HG02852 (cell line): ENCODE results near the gene CST6.
"Not testable (repeated sequence)": the region's sequence is repeated elsewhere in the genome, so short reads cannot be mapped to it uniquely, and the experiment has no call there.

ENCODE experiments used
- ATAC-seq: cut with Tn5 transposase; IDR thresholded peaks from one replicate; pipeline ENCODE4 v1.9.1; 2021; ENCODE audit warnings: mild to moderate bottlenecking, moderate library complexity; ENCODE audit not compliant: unreplicated experiment

The CST6 gene

GRCh38 chr11:65982824-65983588, 28.8 kb upstream of the CST6 start:
- no peak for ATAC-seq

GRCh38 chr11:65983589-65983987, 28.2 kb upstream of the CST6 start:
- ATAC-seq, result no peak

DNA sequence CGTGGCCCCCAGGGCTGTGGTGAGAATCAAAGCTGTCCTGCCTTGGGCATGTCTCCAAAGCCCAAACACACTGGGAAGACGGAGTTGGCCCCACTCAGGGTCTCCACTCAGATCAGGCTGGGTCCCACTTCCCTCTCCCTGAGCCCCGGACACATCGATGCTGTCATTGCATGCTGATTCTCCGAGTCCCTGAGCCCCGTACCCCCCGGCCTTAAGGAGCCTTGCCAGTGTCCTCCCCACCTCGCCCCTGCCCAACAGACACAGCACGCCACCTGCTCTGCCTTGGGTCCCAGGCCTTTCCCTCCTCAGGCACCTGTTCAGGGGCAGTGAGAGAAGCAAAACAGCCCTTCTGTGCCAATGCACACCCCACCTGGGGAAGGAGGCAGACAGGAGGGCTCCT, 24.5 kb upstream of the CST6 start:
- ATAC-seq, result no peak

GRCh38 chr11:65988791-65989592, 22.8 kb upstream of the CST6 start:
- peak; percentile 81 for ATAC-seq

DNA sequence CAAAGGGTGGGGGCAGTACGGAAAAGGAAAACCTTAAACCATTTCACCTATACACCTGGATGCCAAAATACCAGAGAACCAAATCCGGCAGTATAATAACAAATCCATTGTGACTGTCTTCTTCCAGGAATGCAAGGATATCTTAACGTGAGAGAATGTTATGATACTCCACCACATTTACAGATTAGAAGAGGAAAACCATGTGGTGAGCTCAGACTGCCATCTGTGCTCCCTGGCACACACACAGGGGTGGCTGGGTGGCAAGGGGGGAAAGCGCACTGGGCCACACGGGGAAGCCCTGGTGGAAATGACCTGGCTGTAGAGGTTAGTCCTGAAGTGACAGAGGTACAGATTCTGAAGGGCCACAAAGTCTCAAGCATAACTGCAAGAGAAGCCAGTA, 19.8 kb upstream of the CST6 start:
- ATAC-seq, result no peak

DNA sequence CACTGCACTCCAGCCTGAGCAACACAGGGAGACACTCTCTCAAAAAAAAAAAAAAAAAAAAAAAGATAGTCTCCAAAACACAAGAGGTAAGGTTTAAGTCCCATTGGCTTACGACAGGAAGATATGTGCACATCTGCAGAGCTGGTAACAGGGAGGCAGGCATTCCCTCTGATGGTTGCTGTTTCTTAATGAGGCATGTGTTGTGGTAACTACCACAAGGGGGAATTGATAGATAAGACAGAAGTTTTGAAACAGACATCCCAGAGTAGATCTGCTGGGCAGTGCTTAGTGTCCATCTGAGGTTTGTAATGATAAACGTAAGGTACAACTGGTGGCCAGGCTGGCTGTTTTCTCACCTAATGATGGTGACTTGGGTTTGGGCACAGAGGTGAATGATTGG, 14.5 kb upstream of the CST6 start:
- no peak for ATAC-seq

DNA sequence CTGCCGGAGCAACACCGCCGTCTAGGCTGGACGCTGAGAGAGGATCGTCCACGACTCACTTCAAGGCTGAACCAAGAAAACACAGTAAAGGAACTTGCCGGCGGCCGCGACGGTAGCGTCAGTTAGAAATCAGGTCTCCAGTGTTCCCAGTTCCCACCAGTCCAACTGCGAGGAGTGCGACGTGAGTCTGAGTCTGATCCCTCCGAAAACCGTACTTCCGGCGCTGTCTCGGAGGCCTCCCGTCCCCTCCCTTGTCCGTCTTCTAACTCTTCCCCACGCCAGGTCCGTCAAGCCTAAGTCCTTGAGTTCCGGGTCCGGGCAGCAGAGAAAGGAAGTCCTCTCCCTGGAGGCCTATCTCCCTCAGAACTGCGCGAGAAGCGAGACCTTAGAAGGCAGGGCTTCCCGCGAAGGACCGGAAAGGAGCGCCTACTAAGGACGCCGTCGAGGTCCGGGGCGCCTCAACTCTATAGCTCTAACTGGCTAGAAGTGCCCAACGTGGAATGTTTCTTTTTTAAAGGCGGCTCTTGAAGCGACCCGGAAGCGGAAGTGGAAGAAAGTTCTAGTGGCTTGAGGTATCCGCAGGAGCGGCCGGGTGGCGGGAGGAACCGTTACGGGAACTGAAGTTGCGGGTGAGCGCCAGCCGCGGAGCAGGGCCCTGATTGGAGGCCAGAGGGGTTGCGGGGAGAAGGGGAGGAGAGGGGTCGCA, 9.7 kb upstream of the CST6 start, which contains the start of the genes BANF1 and EIF1AD:
BANF1 (plus strand) TSS at position 562 of the 706 bp plus-strand sequence. CDS start 748 bp downstream, outside the sequence.
EIF1AD (minus strand) TSS at position 216 of the 706 bp plus-strand sequence. CDS start 1,768 bp downstream, outside the sequence.
- peak; percentile 77 for ATAC-seq

DNA sequence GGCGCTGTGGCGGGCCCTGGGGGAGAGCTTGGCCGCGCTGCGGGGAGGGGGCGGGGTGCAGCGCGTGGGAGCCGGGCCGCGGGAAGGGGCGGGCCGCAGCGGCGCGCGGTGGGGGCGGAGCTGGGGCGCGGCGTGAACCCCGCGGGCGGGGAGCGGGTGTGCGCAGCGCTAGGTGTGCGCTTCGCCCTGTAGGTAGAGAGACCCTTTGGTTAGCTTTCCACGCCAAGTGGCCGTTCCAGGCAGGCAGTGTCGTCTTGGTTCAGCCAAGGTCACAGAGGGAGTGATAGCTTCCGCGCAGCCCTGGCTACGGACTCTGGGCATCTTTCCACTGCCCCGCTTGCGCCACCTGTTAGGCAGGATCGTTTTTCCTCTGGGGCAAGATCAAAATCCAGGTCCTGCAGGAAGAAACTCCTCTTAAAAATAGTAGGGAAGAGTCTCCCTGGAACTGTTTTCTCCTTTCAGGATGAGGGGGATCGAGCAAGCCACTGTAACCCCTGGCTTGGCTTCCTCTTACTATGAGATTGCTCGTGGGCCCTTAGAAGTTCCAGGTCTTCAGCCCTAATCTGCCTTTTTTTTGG, 9.1 kb upstream of the CST6 start:
- peak; percentile 40 for ATAC-seq

DNA sequence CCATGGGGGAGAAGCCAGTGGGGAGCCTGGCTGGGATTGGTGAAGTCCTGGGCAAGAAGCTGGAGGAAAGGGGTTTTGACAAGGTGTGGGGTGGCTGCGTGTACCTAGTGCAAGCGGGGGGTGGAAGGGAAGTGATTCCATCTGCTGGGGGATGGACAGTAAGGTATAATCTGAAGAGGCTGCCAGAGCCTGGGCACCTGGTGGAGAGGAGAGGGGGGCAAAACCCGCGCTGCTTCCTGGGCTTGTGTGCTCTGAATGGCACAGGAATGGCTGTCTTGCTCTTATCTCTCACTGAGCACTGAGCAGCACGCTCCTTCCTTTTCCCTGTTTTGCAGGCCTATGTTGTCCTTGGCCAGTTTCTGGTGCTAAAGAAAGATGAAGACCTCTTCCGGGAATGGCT, 8.5 kb upstream of the CST6 start:
- ATAC-seq, result no peak

GRCh38 chr11:66004186-66004585, 7.6 kb upstream of the CST6 start:
- no peak for ATAC-seq

DNA sequence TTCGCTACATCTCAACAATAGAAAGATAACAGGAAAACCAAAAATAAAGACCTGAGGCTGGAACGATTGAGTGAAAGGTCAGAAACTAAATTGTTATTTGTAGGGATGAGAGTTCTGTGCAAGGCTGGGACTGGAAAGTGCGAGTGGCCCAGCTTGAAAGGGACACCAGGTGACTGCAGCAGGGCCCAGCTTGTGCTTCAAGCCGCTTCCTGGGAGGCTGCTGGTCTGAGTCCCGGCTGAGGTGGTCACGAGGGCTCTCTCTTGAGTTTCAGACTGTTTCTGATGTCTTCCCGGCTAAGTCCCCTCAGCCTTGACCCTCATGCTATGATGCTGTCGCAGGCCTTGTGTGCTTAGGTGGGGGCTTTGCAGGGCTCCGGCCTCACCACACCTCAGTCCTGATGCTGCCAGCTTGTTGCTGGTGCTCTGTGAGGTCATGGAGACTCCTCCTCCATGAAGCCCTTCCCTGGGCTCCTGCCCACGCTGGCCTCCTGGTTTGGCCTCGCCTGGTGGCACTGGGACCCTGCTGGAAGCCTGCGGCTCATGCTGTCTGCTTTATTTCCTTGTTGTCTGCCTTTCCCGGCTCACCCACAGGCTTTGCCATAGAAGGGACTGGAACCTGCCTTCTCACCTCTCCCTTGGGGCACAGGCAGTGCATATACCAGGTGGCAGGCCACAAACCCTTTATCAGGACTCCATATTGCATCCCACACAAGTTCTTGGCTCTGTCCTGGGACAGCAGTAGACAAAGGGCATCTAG, 5.5 kb upstream of the CST6 start:
- no peak for ATAC-seq

DNA sequence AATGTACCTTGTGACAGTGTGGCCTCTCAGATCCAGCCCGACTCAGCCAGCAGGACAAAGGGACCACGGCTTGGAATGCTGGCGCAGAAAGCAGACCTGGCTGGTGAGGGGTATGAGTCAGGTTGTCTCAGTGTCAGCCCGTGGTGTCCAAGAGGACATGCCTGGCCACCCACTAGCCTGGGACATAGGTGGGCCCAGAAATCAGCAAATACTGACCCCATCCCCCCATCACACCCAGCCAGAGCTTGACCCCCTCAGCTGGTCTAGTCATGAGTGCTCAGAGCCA, 5.0 kb upstream of the CST6 start:
- no peak for ATAC-seq

GRCh38 chr11:66007201-66007634, 4.6 kb upstream of the CST6 start:
- no peak for ATAC-seq

GRCh38 chr11:66008095-66008467, 3.7 kb upstream of the CST6 start:
- ATAC-seq, result no peak

DNA sequence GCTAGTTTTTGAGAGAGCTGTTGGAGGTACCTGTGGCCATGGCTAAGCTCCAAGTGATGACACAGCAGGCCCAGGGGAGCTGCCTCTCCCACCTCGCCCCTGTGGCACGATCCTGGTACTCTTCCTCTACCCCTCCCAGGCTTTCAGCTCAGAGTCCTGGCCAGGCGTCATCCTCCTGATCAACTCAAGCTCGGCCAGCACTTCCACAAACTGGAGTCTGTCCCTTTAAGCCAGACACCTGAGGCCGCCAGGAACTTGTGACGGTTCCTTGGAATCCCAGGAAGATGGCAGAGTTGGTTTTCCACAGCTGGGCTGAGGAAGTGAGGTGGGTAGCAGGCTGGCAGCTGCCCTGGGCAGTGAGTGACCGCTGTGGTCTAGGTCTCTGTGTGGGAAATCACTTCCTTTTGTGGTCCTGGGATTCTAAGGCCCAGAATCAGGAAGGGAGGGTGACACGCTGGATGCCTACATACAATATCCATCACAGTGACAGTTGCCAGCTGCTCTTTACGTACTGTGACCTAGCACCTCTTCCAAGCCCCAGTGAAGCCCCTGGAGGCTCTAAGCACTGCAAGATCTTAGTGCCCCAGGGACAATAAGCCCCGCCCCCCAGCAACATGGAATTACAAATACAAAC, 3.2 kb upstream of the CST6 start:
- no peak for ATAC-seq

DNA sequence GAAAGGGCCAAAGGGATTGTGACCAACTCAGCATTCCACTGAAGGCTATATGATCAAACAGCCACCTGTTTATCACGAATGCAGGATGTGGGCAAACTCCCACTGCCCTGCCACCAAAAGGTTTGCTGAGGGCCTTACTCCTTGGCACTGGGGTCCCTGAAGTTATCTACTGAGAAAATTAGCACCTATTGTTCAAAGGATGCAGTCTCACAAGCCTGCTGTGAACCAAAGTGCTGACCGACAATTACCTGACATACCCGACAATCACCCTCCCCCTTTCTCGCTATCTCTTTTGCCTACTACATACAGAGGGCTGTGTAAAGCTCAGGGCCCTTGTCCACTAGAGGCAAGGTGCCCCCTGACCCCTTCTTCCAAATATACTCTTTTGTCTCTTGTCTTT, 1.8 kb upstream of the CST6 start:
- not testable (repeated sequence) for ATAC-seq

GRCh38 chr11:66011239-66011784, 496 bp upstream of the CST6 start:
- no peak for ATAC-seq

- ATAC-seq, result no peak
These were observed 650 bp downstream of the CST6 start for GRCh38 chr11:66012371-66012945.

GRCh38 chr11:66012946-66013761, 1.3 kb downstream of the CST6 start:
- ATAC-seq, result no peak
